ENCODE data around the gene CREBL2. TPM values are rescaled to one million over a fixed set of nuclear protein-coding genes. Genes with fewer than 3 reads are reported as not detected.
"Not testable (repeated sequence)": the region's sequence is repeated elsewhere in the genome, so short reads cannot be mapped to it uniquely, and the experiment has no call there.

CREBL2 gene
- polyA plus RNA-seq, 3 donors: 12.2 to 59.7 (median 24.9) TPM

GRCh38 chr12:12590961-12591360, 20.7 kb upstream of the CREBL2 start:
- WGBS, 3 donors: 91 to 98% (median 96%) methylated on average over 6 of the region's 6 CpGs
- no peak overlapping the region for H3K27ac ChIP-seq (ENCODE audit: low read depth, low read length)

GRCh38 chr12:12592930-12593329, 18.7 kb upstream of the CREBL2 start:
- no peak overlapping the region for H3K27ac ChIP-seq (ENCODE audit: low read depth, low read length)
- WGBS, 3 donors: 80 to 88% (median 84%) methylated on average over 3 of the region's 3 CpGs

- WGBS, 3 donors: 90 to 98% (median 97%) methylated on average over 2 of the region's 2 CpGs
- H3K27ac ChIP-seq (ENCODE audit: low read depth, low read length): not testable (repeated sequence)
Observed at GRCh38 chr12:12595929-12596328, 15.7 kb upstream of the CREBL2 start.

- 79 to 92% (median 91%) methylated on average over 3 of the region's 3 CpGs for WGBS, 3 donors
- H3K27ac ChIP-seq (ENCODE audit: low read depth, low read length): not testable (repeated sequence)
Observed at GRCh38 chr12:12596598-12596997, 15.1 kb upstream of the CREBL2 start.

- 87 to 93% (median 90%) methylated on average over 3 of the region's 3 CpGs for WGBS, 3 donors
- no peak overlapping the region for H3K27ac ChIP-seq (ENCODE audit: low read depth, low read length)
Observed at GRCh38 chr12:12598864-12599263, 12.8 kb upstream of the CREBL2 start.

- WGBS, 3 donors: 67 to 73% (median 71%) methylated on average over 9 of the region's 9 CpGs
- H3K27ac ChIP-seq (ENCODE audit: low read depth, low read length): no peak overlapping the region
Observed at GRCh38 chr12:12599750-12600643, 11.7 kb upstream of the CREBL2 start.

- WGBS, 3 donors: 56 to 69% (median 64%) methylated on average over 8 of the region's 8 CpGs
- H3K27ac ChIP-seq (ENCODE audit: low read depth, low read length): no peak overlapping the region
Observed at GRCh38 chr12:12600659-12601058, 11.0 kb upstream of the CREBL2 start.

GRCh38 chr12:12604740-12605139, 6.9 kb upstream of the CREBL2 start:
- no peak overlapping the region for H3K27ac ChIP-seq (ENCODE audit: low read depth, low read length)
- 79 to 85% (median 85%) methylated on average over 5 of the region's 5 CpGs for WGBS, 3 donors

GRCh38 chr12:12606781-12607589, 4.7 kb upstream of the CREBL2 start:
- H3K27ac ChIP-seq (ENCODE audit: low read depth, low read length): no peak overlapping the region
- 61 to 70% (median 61%) methylated on average over 7 of the region's 7 CpGs for WGBS, 3 donors

GRCh38 chr12:12608557-12608957, 3.1 kb upstream of the CREBL2 start:
- H3K27ac ChIP-seq (ENCODE audit: low read depth, low read length): no peak overlapping the region

GRCh38 chr12:12609692-12610091, 2.0 kb upstream of the CREBL2 start:
- 86 to 96% (median 91%) methylated on average over 1 to 3 of the region's 3 CpGs for WGBS, 3 donors

More at GRCh38 chr12:12608557-12608957, 3.1 kb upstream of the CREBL2 start:
- WGBS, 3 donors: 75 to 88% (median 85%) methylated on average over 1 of the region's 1 CpG

GRCh38 chr12:12610711-12611110, 965 bp upstream of the CREBL2 start:
- 80 to 97% (median 84%) methylated on average over 4 of the region's 4 CpGs for WGBS, 3 donors
- H3K27ac ChIP-seq (ENCODE audit: low read depth, low read length): peak overlapping the region; percentile 45

More at GRCh38 chr12:12609692-12610091, 2.0 kb upstream of the CREBL2 start:
- H3K27ac ChIP-seq (ENCODE audit: low read depth, low read length): no peak overlapping the region

GRCh38 chr12:12612358-12612757, 682 bp downstream of the CREBL2 start:
- no peak overlapping the region for H3K27ac ChIP-seq (ENCODE audit: low read depth, low read length)
- 1 to 2% (median 1%) methylated on average over 7 of the region's 7 CpGs for WGBS, 3 donors

GRCh38 chr12:12613344-12613743, 1.7 kb downstream of the CREBL2 start:
- WGBS, 3 donors: 29 to 60% (median 30%) methylated on average over 4 of the region's 4 CpGs
- H3K27ac ChIP-seq (ENCODE audit: low read depth, low read length): no peak overlapping the region

GRCh38 chr12:12614342-12614741, 2.7 kb downstream of the CREBL2 start:
- WGBS, 3 donors: 89 to 90% (median 89%) methylated on average over 4 of the region's 4 CpGs
- H3K27ac ChIP-seq (ENCODE audit: low read depth, low read length): no peak overlapping the region

- H3K27ac ChIP-seq (ENCODE audit: low read depth, low read length): no peak overlapping the region
- WGBS, 3 donors: 42 to 67% (median 65%) methylated on average over 4 of the region's 4 CpGs
Observed at GRCh38 chr12:12616512-12617310, 5.0 kb downstream of the CREBL2 start.

- H3K27ac ChIP-seq (ENCODE audit: low read depth, low read length): not testable (repeated sequence)
- 93 to 96% (median 95%) methylated on average over 18 to 23 of the region's 23 CpGs for WGBS, 3 donors
Observed at GRCh38 chr12:12618064-12618463, 6.4 kb downstream of the CREBL2 start.

- WGBS, 3 donors: 93 to 95% (median 95%) methylated on average over 6 of the region's 6 CpGs
- no peak overlapping the region for H3K27ac ChIP-seq (ENCODE audit: low read depth, low read length)
Observed at GRCh38 chr12:12620730-12621315, 9.1 kb downstream of the CREBL2 start.
